C4-2B (cell line): ENCODE measurements around the gene LSM2.
"Not testable (repeated sequence)": the region's sequence is repeated elsewhere in the genome, so short reads cannot be mapped to it uniquely, and the experiment has no call there.

ENCODE experiments used
- ZFX ChIP-seq: fragments of 450-650 bp; IDR thresholded peaks from 2 replicates; pipeline ENCODE4 v1.6.1; 2017
- TF ChIP-seq, protein P1 (sequence below): fragments of 450-650 bp; conservative IDR thresholded peaks from 2 replicates; pipeline ENCODE4 v1.5.1; 2017; ENCODE audit warnings: mild to moderate bottlenecking

DNA sequence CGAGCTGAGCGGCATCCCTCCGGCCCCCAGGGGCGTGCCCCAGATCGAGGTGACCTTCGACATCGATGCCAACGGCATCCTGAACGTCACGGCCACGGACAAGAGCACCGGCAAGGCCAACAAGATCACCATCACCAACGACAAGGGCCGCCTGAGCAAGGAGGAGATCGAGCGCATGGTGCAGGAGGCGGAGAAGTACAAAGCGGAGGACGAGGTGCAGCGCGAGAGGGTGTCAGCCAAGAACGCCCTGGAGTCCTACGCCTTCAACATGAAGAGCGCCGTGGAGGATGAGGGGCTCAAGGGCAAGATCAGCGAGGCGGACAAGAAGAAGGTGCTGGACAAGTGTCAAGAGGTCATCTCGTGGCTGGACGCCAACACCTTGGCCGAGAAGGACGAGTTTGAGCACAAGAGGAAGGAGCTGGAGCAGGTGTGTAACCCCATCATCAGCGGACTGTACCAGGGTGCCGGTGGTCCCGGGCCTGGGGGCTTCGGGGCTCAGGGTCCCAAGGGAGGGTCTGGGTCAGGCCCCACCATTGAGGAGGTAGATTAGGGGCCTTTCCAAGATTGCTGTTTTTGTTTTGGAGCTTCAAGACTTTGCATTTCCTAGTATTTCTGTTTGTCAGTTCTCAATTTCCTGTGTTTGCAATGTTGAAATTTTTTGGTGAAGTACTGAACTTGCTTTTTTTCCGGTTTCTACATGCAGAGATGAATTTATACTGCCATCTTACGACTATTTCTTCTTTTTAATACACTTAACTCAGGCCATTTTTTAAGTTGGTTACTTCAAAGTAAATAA lies 10.6 kb upstream of the LSM2 start:
- TF ChIP-seq, protein P1, sequence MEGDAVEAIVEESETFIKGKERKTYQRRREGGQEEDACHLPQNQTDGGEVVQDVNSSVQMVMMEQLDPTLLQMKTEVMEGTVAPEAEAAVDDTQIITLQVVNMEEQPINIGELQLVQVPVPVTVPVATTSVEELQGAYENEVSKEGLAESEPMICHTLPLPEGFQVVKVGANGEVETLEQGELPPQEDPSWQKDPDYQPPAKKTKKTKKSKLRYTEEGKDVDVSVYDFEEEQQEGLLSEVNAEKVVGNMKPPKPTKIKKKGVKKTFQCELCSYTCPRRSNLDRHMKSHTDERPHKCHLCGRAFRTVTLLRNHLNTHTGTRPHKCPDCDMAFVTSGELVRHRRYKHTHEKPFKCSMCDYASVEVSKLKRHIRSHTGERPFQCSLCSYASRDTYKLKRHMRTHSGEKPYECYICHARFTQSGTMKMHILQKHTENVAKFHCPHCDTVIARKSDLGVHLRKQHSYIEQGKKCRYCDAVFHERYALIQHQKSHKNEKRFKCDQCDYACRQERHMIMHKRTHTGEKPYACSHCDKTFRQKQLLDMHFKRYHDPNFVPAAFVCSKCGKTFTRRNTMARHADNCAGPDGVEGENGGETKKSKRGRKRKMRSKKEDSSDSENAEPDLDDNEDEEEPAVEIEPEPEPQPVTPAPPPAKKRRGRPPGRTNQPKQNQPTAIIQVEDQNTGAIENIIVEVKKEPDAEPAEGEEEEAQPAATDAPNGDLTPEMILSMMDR: not testable (repeated sequence)
- not testable (repeated sequence) for TF ChIP-seq ZFX
